Measurements from ENCODE around the gene BGLAP. TPM values are rescaled to one million over a fixed set of nuclear protein-coding genes. Genes with fewer than 3 reads are reported as not detected.

The BGLAP gene
- polyA plus RNA-seq, 1 donor from 2014 or later = 2.5 TPM

- Histone ChIP-seq H2AFZ (ENCODE audit: low read depth, low read length) (peak overlapping the region; percentile 83), H3K4me3 (ENCODE audit: low read length) (peak overlapping the region; percentile 78), H3K4me2 (ENCODE audit: low read length) (peak overlapping the region; percentile 81), H3K79me2 (replicated peaks; ENCODE audit: insufficient read depth, low read length) (peaks cover 34% of the 10 kb centered on the region), H3K9ac (ENCODE audit: low read length) (peak overlapping the region; percentile 80), H3K9me3 (ENCODE audit: low read length) (no peaks in the 10 kb centered on the region), H3F3A (ENCODE audit: insufficient read depth, low read length, poor library complexity, severe bottlenecking) (no peaks in the 10 kb centered on the region), H3K36me3 (ENCODE audit: insufficient read depth, low read length) (no peaks in the 10 kb centered on the region), H3K27ac (ENCODE audit: low read length) (peak overlapping the region; percentile 56), H4K20me1 (ENCODE audit: insufficient read depth) (no peaks in the 10 kb centered on the region), H3K27me3 (ENCODE audit: insufficient read depth, low read depth, low read length) (no peaks in the 10 kb centered on the region), H3K9me2 (ENCODE audit: insufficient read depth, low read length) (no peaks in the 10 kb centered on the region)
- TF ChIP-seq EZH2 (IDR thresholded peaks at IDR 0.05; ENCODE audit: borderline replicate concordance, insufficient read depth, low read length, poor library complexity, severe bottlenecking) (no peak), CTCF (IDR thresholded peaks at IDR 0.05; ENCODE audit: poor library complexity, severe bottlenecking) (no peak), EP300 (conservative IDR thresholded peaks at IDR 0.05; ENCODE audit: poor library complexity, severe bottlenecking) (no peak), RAD21 (conservative IDR thresholded peaks at IDR 0.05) (no peak), SMC3 (conservative IDR thresholded peaks at IDR 0.05; ENCODE audit: poor library complexity) (no peak), MXI1 (conservative IDR thresholded peaks at IDR 0.05; ENCODE audit: poor library complexity, severe bottlenecking) (no peak), TAF1 (IDR thresholded peaks at IDR 0.05; ENCODE audit: low read depth) (no peak), POLR2AphosphoS5 (IDR thresholded peaks at IDR 0.05) (no peak)
- TF ChIP-seq, protein P1, sequence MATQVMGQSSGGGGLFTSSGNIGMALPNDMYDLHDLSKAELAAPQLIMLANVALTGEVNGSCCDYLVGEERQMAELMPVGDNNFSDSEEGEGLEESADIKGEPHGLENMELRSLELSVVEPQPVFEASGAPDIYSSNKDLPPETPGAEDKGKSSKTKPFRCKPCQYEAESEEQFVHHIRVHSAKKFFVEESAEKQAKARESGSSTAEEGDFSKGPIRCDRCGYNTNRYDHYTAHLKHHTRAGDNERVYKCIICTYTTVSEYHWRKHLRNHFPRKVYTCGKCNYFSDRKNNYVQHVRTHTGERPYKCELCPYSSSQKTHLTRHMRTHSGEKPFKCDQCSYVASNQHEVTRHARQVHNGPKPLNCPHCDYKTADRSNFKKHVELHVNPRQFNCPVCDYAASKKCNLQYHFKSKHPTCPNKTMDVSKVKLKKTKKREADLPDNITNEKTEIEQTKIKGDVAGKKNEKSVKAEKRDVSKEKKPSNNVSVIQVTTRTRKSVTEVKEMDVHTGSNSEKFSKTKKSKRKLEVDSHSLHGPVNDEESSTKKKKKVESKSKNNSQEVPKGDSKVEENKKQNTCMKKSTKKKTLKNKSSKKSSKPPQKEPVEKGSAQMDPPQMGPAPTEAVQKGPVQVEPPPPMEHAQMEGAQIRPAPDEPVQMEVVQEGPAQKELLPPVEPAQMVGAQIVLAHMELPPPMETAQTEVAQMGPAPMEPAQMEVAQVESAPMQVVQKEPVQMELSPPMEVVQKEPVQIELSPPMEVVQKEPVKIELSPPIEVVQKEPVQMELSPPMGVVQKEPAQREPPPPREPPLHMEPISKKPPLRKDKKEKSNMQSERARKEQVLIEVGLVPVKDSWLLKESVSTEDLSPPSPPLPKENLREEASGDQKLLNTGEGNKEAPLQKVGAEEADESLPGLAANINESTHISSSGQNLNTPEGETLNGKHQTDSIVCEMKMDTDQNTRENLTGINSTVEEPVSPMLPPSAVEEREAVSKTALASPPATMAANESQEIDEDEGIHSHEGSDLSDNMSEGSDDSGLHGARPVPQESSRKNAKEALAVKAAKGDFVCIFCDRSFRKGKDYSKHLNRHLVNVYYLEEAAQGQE (IDR thresholded peaks at IDR 0.05; ENCODE audit: borderline replicate concordance) = no peak
These were observed 41.5 kb downstream of the BGLAP start for GRCh38 chr1:156283521-156283920.

GRCh38 chr1:156284112-156284511 is 42.1 kb downstream of the BGLAP start, which contains the start of gene TMEM79:
Gene TMEM79, plus strand, starts transcription at chr1:156284325. Its CDS starts 902 bp downstream, at chr1:156285227.
- H2AFZ ChIP-seq (ENCODE audit: low read depth, low read length) = peak within 1 kb of the TSS; percentile 83
- H3K4me2 ChIP-seq (ENCODE audit: low read length) = peak within 1 kb of the TSS; percentile 81
- no peaks in the 10 kb centered on the region for H3K9me3 ChIP-seq (ENCODE audit: low read length)
- peaks cover 34% of the 10 kb centered on the region for H3K79me2 ChIP-seq (replicated peaks; ENCODE audit: insufficient read depth, low read length)
- H3K9me2 ChIP-seq (ENCODE audit: insufficient read depth, low read length) = no peaks in the 10 kb centered on the region
- no peak for TF ChIP-seq MXI1 (conservative IDR thresholded peaks at IDR 0.05; ENCODE audit: poor library complexity, severe bottlenecking)
- TF ChIP-seq RAD21 (conservative IDR thresholded peaks at IDR 0.05) = no peak
- TF ChIP-seq SMC3 (conservative IDR thresholded peaks at IDR 0.05; ENCODE audit: poor library complexity) = no peak
- TF ChIP-seq, protein P1 (IDR thresholded peaks at IDR 0.05; ENCODE audit: borderline replicate concordance) = no peak
- TF ChIP-seq POLR2AphosphoS5 (IDR thresholded peaks at IDR 0.05) = no peak
- TF ChIP-seq EP300 (conservative IDR thresholded peaks at IDR 0.05; ENCODE audit: poor library complexity, severe bottlenecking) = no peak
- no peak for TF ChIP-seq EZH2 (IDR thresholded peaks at IDR 0.05; ENCODE audit: borderline replicate concordance, insufficient read depth, low read length, poor library complexity, severe bottlenecking)
- no peak for TF ChIP-seq CTCF (IDR thresholded peaks at IDR 0.05; ENCODE audit: poor library complexity, severe bottlenecking)
- no peak for TF ChIP-seq TAF1 (IDR thresholded peaks at IDR 0.05; ENCODE audit: low read depth)
- no peaks in the 10 kb centered on the region for H3F3A ChIP-seq (ENCODE audit: insufficient read depth, low read length, poor library complexity, severe bottlenecking)
- no peaks in the 10 kb centered on the region for H3K27me3 ChIP-seq (ENCODE audit: insufficient read depth, low read depth, low read length)
- H3K27ac ChIP-seq (ENCODE audit: low read length) = peak within 1 kb of the TSS; percentile 56
- H3K4me3 ChIP-seq (ENCODE audit: low read length) = peak within 1 kb of the TSS; percentile 78
- H3K36me3 ChIP-seq (ENCODE audit: insufficient read depth, low read length) = no peaks in the 10 kb centered on the region
- H3K9ac ChIP-seq (ENCODE audit: low read length) = peak within 1 kb of the TSS; percentile 80
- H4K20me1 ChIP-seq (ENCODE audit: insufficient read depth) = no peaks in the 10 kb centered on the region
